NCI-H187 (cell line): ENCODE data around the gene TMEM54.

Experiments used
- DNase-seq, 2 experiments: peaks; one replicate each; lab custom pipeline; 2025; lab: John Stamatoyannopoulos, UW

TMEM54 gene

GRCh38 chr1:32900956-32901822 is at the start of gene TMEM54:
TMEM54 (minus strand) TSS chr1:32901389; CDS start chr1:32901238, 151 bp downstream.
- no peak for DNase-seq

DNA sequence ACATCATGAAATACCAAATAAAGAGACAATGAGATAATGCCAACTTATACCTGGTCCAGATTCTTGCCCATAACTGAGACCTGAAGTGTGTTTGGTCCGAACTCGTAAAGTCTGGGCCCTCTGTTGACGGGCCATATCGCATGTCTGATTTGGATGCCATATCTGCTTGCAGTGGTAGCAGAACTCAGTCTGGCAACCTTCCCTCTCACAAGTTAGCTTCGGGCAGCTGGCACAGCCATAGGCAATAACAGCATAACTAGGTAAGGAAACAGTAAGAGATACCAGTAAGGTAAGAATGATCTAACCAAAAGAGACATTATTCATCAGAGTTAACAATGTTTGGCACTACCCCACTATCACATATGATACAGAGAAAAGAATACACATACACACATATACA is 48.3 kb upstream of the TMEM54 start:
- DNase-seq, result no peak

GRCh38 chr1:32948905-32949304 is 47.7 kb upstream of the TMEM54 start:
- no peak for DNase-seq

DNA sequence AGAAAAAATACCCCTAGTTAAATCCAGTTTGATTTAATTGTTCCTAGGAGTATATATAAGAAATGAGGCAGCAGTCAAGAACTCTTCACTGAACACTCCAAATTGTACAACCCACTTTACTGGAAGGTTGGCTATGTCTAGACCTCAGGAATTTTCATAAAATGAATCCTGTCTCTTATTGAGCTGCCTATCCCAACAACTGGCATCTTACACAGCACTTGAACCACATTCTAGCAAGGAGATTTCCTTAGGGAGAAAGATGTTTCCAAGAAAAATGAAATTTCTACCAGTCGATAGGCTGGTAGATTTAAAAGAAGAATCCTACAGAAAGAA is 47.2 kb upstream of the TMEM54 start:
- no peak for DNase-seq

DNA sequence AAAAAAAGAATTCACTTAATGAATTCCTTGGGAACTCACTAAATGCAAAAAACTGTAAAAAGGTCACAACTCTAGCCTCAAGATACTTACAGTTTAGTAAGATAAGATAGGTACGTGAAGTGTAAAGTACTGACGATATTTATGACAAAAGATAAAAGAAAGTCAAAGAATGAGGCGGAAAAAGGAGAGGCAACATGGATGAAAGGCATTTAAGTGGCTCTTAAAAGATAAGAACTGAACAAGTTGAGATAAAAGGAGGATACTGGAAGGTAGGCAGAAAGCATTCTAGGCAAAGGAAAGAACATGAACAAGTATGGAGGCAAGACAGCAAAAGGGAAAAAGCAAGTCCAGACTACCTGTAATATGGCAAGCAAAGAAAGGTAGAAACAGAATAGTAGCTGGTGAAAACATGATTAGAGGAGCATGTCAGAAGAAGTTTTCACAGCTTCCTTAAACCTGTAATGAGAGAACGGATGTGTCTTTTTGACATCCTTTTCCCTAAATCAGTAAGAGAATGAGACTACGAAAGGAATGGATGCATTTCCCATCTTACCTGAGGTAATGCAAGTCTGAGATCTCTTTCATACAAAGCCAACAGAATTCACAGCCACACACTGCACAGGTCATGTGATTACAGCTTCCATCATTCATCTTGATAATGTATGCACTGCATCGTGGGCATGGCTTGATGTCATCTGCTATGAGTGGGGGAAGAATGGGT is 46.6 kb upstream of the TMEM54 start:
- DNase-seq, result no peak

DNA sequence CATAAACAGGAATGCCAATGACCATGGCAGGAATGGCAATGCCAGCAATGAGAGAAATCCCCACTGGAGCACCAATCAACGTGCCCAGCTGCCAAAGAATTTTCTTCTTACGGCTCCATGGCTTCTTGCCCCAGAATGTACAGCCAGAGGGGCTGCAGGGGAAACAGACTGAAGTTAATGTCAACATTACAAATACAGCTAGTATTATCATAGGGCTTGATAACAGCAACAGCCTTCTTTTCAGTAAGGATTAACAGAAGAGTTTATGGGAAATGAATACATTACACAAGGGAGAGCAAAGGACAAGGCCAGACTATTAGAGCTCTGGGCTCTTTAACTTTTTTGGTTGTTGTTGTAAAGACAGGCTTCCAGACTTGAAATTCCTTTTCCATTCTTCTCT is 45.2 kb upstream of the TMEM54 start:
- DNase-seq, result no peak

DNA sequence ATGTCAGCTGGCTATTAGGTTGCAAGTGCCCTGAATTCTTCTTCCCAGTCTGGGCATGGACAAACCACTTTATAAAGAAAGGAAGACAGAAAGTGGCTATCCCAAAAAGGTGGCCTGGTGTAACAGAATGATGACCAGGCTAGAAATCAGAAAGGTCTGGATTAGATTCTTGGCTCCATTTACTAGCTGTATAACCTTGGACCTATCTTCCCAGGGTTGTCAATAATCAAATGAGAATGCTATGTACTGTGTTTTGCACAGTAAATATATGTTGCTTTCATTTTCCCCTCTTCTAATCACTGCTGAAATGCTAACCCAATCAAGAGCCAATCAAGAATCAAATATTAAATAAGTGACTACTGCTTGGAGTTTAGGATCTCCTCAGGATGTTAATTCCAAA is 43.0 kb upstream of the TMEM54 start:
- no peak for DNase-seq

DNA sequence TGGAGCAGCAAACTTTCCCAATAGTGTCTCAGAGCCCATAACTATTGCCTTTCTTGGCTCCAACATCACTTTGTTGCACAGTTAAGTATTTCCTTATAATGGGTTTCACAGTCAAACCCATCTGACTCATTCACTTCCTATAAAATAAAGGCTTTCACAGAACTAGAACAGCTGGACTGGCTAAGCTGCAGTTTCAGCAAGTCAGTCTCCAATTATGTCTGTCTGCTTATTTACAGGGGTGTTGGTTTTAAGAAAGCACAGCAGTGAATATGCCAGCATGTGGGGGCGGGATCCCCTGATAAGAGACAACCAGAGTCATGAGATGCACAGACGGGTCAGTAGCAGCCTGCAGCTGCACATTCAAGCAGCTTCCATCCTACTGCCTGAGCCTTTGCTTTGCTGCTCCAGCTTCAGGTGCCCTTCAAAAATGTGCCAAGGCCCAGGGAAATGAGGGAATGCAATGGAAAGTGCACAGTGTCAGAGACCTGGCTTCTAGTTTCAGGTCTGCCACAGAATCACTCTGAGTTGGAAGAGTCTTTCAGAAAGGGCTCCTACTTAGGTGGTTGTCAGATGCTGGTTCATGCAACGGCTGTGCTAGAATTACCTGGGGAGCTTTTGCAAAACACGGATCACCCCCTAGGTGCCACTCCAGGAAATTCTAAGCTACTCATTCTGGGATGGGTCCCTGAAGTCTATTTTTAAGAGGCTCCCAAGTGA is 38.6 kb upstream of the TMEM54 start:
- no peak for DNase-seq

DNA sequence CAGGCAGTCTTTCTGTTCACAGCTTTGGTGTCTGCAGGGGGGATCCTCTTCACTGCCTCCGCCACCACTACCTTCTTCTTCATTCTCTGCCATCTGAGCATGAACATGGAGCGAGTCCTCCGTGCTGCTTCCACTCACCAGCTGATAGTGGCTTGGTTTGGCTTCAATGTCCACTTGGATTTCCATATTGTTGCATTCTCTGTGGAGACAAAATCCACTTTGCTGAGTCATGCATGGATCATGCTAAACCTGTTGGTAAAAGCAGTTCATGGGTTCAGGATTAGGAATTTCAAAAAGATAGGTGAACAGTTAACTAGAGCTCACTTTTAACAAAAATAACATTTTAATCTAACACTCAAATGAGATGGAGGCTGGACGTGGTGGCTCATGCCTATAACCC is 35.9 kb upstream of the TMEM54 start:
- no peak for DNase-seq

- no peak for DNase-seq
Measured at GRCh38 chr1:32934535-32934934, 33.3 kb upstream of the TMEM54 start.

DNA sequence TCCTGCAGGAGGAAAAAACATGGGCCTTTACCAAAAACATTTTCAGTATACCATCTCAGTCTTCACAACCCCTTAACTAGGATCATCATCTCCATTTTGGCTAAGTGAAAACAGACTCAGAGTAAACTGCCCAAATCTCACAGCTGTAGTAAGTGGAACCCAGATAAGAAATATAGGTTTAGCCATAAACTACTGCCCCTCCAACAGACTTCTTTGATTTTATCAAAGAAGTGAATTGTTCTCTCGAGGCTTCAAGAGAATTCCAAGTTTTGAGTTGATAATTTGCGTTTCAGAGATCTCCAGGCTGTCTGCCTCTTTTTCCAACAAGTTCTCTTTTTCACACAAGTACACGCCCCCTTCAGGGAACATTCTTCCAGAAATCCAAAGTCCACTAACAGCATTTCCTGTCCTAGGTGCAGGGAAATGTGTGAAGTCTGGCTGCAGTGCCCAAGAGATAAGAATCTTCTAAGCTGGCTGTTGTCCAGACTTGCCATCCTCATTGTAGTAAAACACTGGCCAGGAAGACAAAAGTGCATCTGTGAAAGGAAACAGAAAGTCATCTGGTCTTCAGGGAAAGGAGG is 32.6 kb upstream of the TMEM54 start:
- no peak for DNase-seq

GRCh38 chr1:32931760-32932159 is 30.6 kb upstream of the TMEM54 start:
- no peak for DNase-seq

GRCh38 chr1:32929366-32929765 is 28.2 kb upstream of the TMEM54 start:
- no peak for DNase-seq

DNA sequence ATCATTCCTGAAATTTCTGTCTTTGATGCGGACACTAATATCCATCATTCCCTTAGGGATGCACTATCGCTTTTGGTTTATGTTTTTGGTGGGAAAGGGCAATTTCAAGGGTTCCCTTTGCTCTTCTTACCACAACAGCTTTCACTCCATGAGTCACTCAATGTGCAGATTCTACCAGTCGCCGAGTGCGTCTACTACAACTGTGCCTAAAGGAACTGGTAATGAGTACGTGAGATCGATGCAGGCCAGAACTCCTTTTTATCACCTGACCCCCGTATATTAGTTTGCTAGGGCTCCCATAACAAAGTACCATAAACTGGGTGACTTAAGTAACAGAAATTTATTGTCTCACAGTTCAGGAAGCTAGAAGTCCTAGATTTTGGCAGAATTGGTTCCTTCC is 27.5 kb upstream of the TMEM54 start:
- no peak for DNase-seq

GRCh38 chr1:32928285-32928684 is 27.1 kb upstream of the TMEM54 start:
- no peak for DNase-seq

GRCh38 chr1:32927441-32927840 is 26.3 kb upstream of the TMEM54 start:
- DNase-seq, result no peak

GRCh38 chr1:32926562-32926961 is 25.4 kb upstream of the TMEM54 start:
- DNase-seq, result no peak

DNA sequence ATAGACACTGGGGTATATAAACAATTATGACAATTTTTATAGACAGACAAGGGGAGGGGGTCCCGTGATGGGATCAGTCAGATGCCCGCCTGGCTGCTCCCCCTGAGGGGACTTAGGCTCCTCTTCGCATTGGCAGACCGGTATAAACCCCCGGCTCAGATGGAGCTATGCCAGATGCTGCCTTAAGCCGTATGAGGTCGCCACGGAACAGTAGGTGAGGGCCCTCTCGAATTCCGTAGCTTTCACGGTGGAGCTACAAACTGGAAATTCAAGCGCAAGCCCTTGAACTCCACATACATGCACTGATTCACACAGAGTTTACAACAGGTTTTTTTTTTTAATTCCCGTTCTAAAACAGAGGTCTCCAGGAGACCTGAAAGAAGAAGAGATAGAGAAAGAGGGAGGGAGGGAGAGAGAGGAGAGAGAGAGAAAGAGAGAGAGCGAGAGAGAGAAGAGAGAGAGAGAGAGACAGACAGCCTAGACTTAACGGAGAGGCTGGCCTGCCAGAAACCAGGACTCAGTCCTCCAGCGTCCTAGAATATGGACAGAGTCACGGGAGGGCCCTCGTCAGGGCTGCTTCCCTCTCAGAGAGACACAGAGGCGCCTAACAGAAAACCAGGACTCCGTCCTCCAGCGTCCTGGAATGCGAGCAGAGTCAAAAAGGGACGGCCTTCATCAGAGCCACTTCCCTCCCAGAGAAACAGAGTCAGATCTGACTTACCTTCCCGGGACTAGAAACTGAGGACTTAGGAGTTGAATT is 24.4 kb upstream of the TMEM54 start:
- DNase-seq, result no peak

DNA sequence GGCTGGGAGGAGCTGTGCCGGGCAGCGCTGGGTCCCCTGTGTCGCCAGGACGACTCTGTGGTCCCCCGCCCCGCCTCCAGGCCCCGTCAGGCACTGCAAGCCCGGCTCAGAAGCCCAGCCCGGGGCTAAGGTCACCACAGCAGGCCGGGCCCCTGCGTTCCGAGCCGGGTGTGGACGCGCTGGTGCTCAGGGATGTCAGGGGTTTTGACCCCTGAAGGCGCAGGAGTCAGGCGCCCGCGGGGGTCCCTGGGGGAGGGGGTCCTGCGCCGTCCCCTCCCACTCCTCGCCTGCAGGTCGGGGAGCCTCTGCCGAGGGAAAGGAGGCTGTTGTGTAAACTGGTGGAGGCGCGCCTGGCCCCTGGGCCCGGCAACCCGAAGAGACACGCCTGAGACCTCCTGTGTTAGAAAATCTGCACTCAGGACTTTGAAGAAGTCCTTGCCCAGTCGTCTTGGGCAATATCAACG is 23.7 kb upstream of the TMEM54 start:
- DNase-seq, result no peak

GRCh38 chr1:32920833-32921232 is 19.6 kb upstream of the TMEM54 start:
- no peak for DNase-seq
